Osteocyte (in vitro differentiated cells): ENCODE measurements around the gene AS3MT. TPM values are rescaled to one million over a fixed set of nuclear protein-coding genes. Genes with fewer than 3 reads are reported as not detected.
"Not testable (repeated sequence)": the region's sequence is repeated elsewhere in the genome, so short reads cannot be mapped to it uniquely, and the experiment has no call there.

Experiments
- DNase-seq: peaks from one replicate; pipeline ENCODE4 v3.0.0; 2021; ENCODE audit warnings: mixed read lengths; ENCODE audit not compliant: unreplicated experiment; ENCODE audit errors: extremely low spot score
- H3K27ac Mint-ChIP-seq: one replicate; pipeline ENCODE4 v1.8.0; 2021; ENCODE audit warnings: mild to moderate bottlenecking, mixed read lengths; ENCODE audit not compliant: unreplicated experiment
- H3K27me3 Mint-ChIP-seq: one replicate; pipeline ENCODE4 v1.8.0; 2021; ENCODE audit warnings: mixed read lengths; ENCODE audit not compliant: unreplicated experiment
- H3K36me3 Mint-ChIP-seq: one replicate; pipeline ENCODE4 v1.8.0; 2021; ENCODE audit warnings: mixed read lengths; ENCODE audit not compliant: unreplicated experiment
- H3K4me1 Mint-ChIP-seq: one replicate; pipeline ENCODE4 v1.8.0; 2021; ENCODE audit warnings: mixed read lengths; ENCODE audit not compliant: unreplicated experiment
- H3K4me3 Mint-ChIP-seq: one replicate; pipeline ENCODE4 v1.8.0; 2021; ENCODE audit warnings: mild to moderate bottlenecking, moderate library complexity, mixed read lengths; ENCODE audit not compliant: unreplicated experiment
- H3K9me3 Mint-ChIP-seq: one replicate; pipeline ENCODE4 v1.8.0; 2021; ENCODE audit warnings: mixed read lengths; ENCODE audit not compliant: unreplicated experiment
- CTCF ChIP-seq: fragments of 200-600 bp; sonication (generic); IDR thresholded peaks from 2 replicates; pipeline ENCODE4 v1.5.0; 2021; ENCODE audit warnings: antibody characterized with exemption, mild to moderate bottlenecking, moderate library complexity
- long read RNA-seq: library from polyadenylated mRNA; unstranded; transcript quantifications from one replicate; pipeline ENCODE4 v2.0.0, GENCODE V29; 2021
- total RNA-seq: library from RNA; stranded (reverse); gene quantifications from 2 replicates; pipeline ENCODE4 v1.2.1, GENCODE V29; 2021

AS3MT gene
- 2.7 and 2.8 TPM in 2 replicates for total RNA-seq
- long read RNA-seq, partial matches to known transcripts: 1 of 6 reads
- long read RNA-seq, other reads (novel, unspliced or antisense): 3 of 6 reads

- no peaks in the 10 kb centered on the region for H3K36me3 Mint-ChIP-seq
- peaks cover 17% of the 10 kb centered on the region for H3K4me1 Mint-ChIP-seq
- H3K27ac Mint-ChIP-seq: peak within 1 kb of the TSS; percentile 81
- DNase-seq: peak; percentile 87
- peak within 1 kb of the TSS; percentile 81 for H3K4me3 Mint-ChIP-seq
- no peaks in the 10 kb centered on the region for H3K27me3 Mint-ChIP-seq
- TF ChIP-seq CTCF: no peak
- no peaks in the 10 kb centered on the region for H3K9me3 Mint-ChIP-seq
Observed at GRCh38 chr10:102869258-102870198, at the start of gene AS3MT. Gene AS3MT, plus strand, starts transcription at chr10:102869470. Its CDS starts 123 bp downstream, at chr10:102869593.

GRCh38 chr10:102820008-102820407, 49.3 kb upstream of the AS3MT start:
- H3K27me3 Mint-ChIP-seq, H3K9me3 Mint-ChIP-seq, H3K4me3 Mint-ChIP-seq, H3K27ac Mint-ChIP-seq, H3K36me3 Mint-ChIP-seq, DNase-seq: not testable (repeated sequence)
- peaks cover 15% of the 10 kb centered on the region for H3K4me1 Mint-ChIP-seq

GRCh38 chr10:102822222-102822621, 47.0 kb upstream of the AS3MT start:
- Mint-ChIP-seq H3K36me3 (no peaks in the 10 kb centered on the region), H3K27ac (no peak overlapping the region)

GRCh38 chr10:102824664-102825063, 44.6 kb upstream of the AS3MT start:
- no peak for DNase-seq
- no peak overlapping the region for H3K4me3 Mint-ChIP-seq
- TF ChIP-seq CTCF: no peak

More at GRCh38 chr10:102822222-102822621, 47.0 kb upstream of the AS3MT start:
- H3K4me1 Mint-ChIP-seq: no peaks in the 10 kb centered on the region
- DNase-seq: no peak
- H3K4me3 Mint-ChIP-seq: no peak overlapping the region
- no peaks in the 10 kb centered on the region for H3K9me3 Mint-ChIP-seq
- no peaks in the 10 kb centered on the region for H3K27me3 Mint-ChIP-seq
- no peak for TF ChIP-seq CTCF

GRCh38 chr10:102826148-102826796, 43.0 kb upstream of the AS3MT start:
- TF ChIP-seq CTCF: no peak
- no peak overlapping the region for H3K27ac Mint-ChIP-seq
- no peaks in the 10 kb centered on the region for H3K27me3 Mint-ChIP-seq
- H3K4me3 Mint-ChIP-seq: no peak overlapping the region
- H3K4me1 Mint-ChIP-seq: no peaks in the 10 kb centered on the region
- no peak for DNase-seq
- H3K9me3 Mint-ChIP-seq: no peaks in the 10 kb centered on the region
- H3K36me3 Mint-ChIP-seq: no peaks in the 10 kb centered on the region

More at GRCh38 chr10:102824664-102825063, 44.6 kb upstream of the AS3MT start:
- no peaks in the 10 kb centered on the region for H3K27me3 Mint-ChIP-seq
- H3K27ac Mint-ChIP-seq: no peak overlapping the region
- no peaks in the 10 kb centered on the region for H3K36me3 Mint-ChIP-seq
- H3K9me3 Mint-ChIP-seq: no peaks in the 10 kb centered on the region
- no peaks in the 10 kb centered on the region for H3K4me1 Mint-ChIP-seq
